OCI-LY7 (cell line): ENCODE results near the gene ANO2. TPM values are rescaled to one million over a fixed set of nuclear protein-coding genes. Genes with fewer than 3 reads are reported as not detected.

Experiments used
- BruUV-seq: library from RNA; stranded (reverse); fragments of 400-500 nt; replicated peaks from 2 replicates; lab custom pipeline; 2021; lab: Mats Ljungman, UMichigan
- CTCF ChIA-PET: fragments of 300-600 bp; sonication (Branson Sonifier 250); formaldehyde crosslinking; loops from one replicate; lab custom pipeline; 2022; ENCODE audit warnings: antibody characterized with exemption; ENCODE audit not compliant: unreplicated experiment; lab: Charles Lee
- POLR2A ChIA-PET: fragments of 300-600 bp; sonication (Branson Sonifier 250); formaldehyde crosslinking; loops from one replicate; lab custom pipeline; 2022; ENCODE audit warnings: antibody characterized with exemption; lab: Charles Lee
- DNase-seq: peaks from one replicate; pipeline ENCODE4 v3.0.0-alpha.2; 2015; ENCODE audit warnings: low spot score
- H2AFZ ChIP-seq: fragments of 200-600 bp; sonication (generic), shearing (Covaris generic); 2 replicates; pipeline ENCODE4 v1.6.1; 2014; ENCODE audit warnings: mild to moderate bottlenecking, antibody characterized with exemption, low read length, moderate library complexity
- H3K27ac ChIP-seq: fragments of 200-600 bp; sonication (generic); 2 replicates; pipeline ENCODE4 v1.5.1; 2014; ENCODE audit warnings: mixed run types, low read depth, mild to moderate bottlenecking, moderate library complexity, low read length, inconsistent platforms; ENCODE audit not compliant: poor library complexity, severe bottlenecking
- H3K36me3 ChIP-seq: fragments of 200-600 bp; sonication (generic); 2 replicates; pipeline ENCODE4 v1.6.1; 2014; ENCODE audit warnings: mild to moderate bottlenecking, antibody characterized with exemption, low read length, moderate library complexity, mixed read lengths; ENCODE audit not compliant: insufficient read depth
- H3K4me1 ChIP-seq: fragments of 200-600 bp; sonication (generic); 2 replicates; pipeline ENCODE4 v1.5.1; 2014; ENCODE audit warnings: mild to moderate bottlenecking, low read length; ENCODE audit not compliant: insufficient read depth, poor library complexity, severe bottlenecking
- H3K4me2 ChIP-seq: fragments of 200-600 bp; sonication (generic); 2 replicates; pipeline ENCODE4 v1.6.1; 2014; ENCODE audit warnings: mild to moderate bottlenecking, low read length
- H3K4me3 ChIP-seq: fragments of 200-600 bp; sonication (generic); 2 replicates; pipeline ENCODE4 v1.5.1; 2014; ENCODE audit warnings: mild to moderate bottlenecking, low read depth, low read length; ENCODE audit not compliant: poor library complexity, severe bottlenecking
- H3K79me2 ChIP-seq: fragments of 200-600 bp; sonication (generic); 2 replicates; pipeline ENCODE4 v1.6.1; 2016; ENCODE audit warnings: low read depth, mild to moderate bottlenecking, low read length, moderate library complexity, mixed read lengths; ENCODE audit not compliant: insufficient read depth
- H3K9me2 ChIP-seq: fragments of 200-600 bp; sonication (generic); 2 replicates; pipeline ENCODE4 v1.6.1; 2016; ENCODE audit warnings: mild to moderate bottlenecking, low read length, mixed read lengths; ENCODE audit not compliant: insufficient read depth
- H3K9me3 ChIP-seq: fragments of 200-600 bp; sonication (generic); 2 replicates; pipeline ENCODE4 v1.6.1; 2014; ENCODE audit warnings: mild to moderate bottlenecking, mixed run types, low read length, mixed read lengths
- H4K20me1 ChIP-seq: fragments of 200-600 bp; sonication (generic); 2 replicates; pipeline ENCODE4 v1.6.1; 2014; ENCODE audit warnings: mild to moderate bottlenecking, antibody characterized with exemption, low read length, moderate library complexity, mixed read lengths; ENCODE audit not compliant: insufficient read depth
- EZH2phosphoT487 ChIP-seq: fragments of 200-600 bp; sonication (generic); IDR thresholded peaks from 2 replicates; pipeline ENCODE4 v1.6.1; 2018; ENCODE audit warnings: low read depth, borderline replicate concordance, mild to moderate bottlenecking, mixed run types, antibody characterized with exemption, low read length, moderate library complexity, mixed read lengths
- intact Hi-C: fragments of 100-400 bp; cut with micrococcal nuclease; formaldehyde crosslinking; loops from one replicate; pipeline ENCODE4 v1.10.0; 2022; ENCODE audit not compliant: unreplicated experiment
- total RNA-seq, 2 experiments: library from RNA; depleted of rRNA in 1 of 2; stranded (reverse); fragments of >200 nt in 1 of 2; shearing (Covaris generic) in 1 of 2; gene quantifications; 2 replicates each; pipeline ENCODE4 v1.2.3, GENCODE V29; 2014 to 2022
- TF ChIP-seq, protein P1 (sequence below): fragments of 200-600 bp; sonication (generic); conservative IDR thresholded peaks from 2 replicates; pipeline ENCODE4 v1.5.1; 2014; ENCODE audit warnings: mild to moderate bottlenecking, antibody characterized with exemption, low read length, moderate library complexity, mixed read lengths

Gene ANO2
- total RNA-seq, 2 experiments from 2014 or later, result not detected

DNA sequence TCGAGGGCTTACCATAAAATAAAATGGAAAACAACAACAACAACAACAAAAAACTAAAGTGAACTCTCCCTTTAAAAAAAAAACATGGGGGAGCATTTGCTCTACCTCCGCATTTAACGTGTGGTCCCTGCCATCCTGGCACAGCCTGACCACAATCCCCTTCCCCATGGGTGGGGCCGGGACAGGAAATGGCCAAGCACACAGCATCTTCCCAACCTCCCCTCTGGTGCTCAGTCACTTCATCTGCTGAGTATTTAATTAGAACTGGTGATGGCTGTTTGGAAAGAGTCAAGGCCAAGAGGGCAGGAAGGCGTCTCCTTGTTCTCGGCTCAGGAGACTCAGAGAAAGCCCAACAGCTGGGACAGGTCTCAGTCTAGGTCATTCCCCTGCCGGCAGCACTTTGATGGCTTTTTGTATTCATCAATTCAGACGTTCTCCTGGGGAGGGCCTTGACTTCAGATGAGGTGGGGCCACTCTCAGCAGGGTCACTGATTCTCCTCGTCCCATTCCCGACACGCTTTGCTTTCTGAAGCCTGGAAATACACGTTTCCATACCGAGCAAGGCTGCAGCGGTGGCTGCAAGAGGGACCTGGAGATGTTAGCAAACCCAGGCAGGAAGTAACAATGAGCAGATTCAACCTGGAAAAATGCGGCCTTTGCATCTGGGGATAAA is 44.4 kb downstream of the ANO2 start:
- no peak overlapping the region for H3K4me2 ChIP-seq
- intact Hi-C loops, result no loop called here
- H3K4me3 ChIP-seq, result no peak overlapping the region
- ChIA-PET POLR2A (no interaction called here), CTCF (no interaction called here)
- no peaks in the 10 kb centered on the region for H3K79me2 ChIP-seq
- no peaks in the 10 kb centered on the region for H3K36me3 ChIP-seq
- H3K9me3 ChIP-seq, result no peaks in the 10 kb centered on the region
- BruUV-seq, result no TSS peak
- no peaks in the 10 kb centered on the region for H3K9me2 ChIP-seq
- DNase-seq, result no peak
- TF ChIP-seq, protein P1, sequence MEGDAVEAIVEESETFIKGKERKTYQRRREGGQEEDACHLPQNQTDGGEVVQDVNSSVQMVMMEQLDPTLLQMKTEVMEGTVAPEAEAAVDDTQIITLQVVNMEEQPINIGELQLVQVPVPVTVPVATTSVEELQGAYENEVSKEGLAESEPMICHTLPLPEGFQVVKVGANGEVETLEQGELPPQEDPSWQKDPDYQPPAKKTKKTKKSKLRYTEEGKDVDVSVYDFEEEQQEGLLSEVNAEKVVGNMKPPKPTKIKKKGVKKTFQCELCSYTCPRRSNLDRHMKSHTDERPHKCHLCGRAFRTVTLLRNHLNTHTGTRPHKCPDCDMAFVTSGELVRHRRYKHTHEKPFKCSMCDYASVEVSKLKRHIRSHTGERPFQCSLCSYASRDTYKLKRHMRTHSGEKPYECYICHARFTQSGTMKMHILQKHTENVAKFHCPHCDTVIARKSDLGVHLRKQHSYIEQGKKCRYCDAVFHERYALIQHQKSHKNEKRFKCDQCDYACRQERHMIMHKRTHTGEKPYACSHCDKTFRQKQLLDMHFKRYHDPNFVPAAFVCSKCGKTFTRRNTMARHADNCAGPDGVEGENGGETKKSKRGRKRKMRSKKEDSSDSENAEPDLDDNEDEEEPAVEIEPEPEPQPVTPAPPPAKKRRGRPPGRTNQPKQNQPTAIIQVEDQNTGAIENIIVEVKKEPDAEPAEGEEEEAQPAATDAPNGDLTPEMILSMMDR, result no peak
- TF ChIP-seq EZH2phosphoT487, result no peak
- no peaks in the 10 kb centered on the region for H3K4me1 ChIP-seq
- no peaks in the 10 kb centered on the region for H4K20me1 ChIP-seq
- H2AFZ ChIP-seq, result no peak overlapping the region
- H3K27ac ChIP-seq, result no peak overlapping the region

DNA sequence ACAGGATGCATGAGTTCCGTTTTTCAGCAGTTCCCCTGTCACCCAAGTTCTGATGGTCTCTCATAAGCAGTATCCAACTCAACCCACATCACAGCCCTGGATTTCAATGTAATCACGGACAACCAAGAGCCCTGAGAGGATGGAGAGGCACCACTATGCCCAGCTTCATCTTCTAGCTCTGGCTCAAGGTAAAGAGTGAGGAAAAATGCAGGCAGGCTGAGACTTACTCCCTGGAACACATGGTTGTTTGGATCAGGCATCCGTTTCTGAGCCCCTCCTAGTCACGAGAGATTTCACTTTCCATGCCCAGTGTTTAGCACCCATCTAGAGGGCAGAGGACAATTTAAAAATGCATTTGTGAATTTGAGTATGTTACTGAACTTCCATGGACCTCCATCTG is 45.0 kb downstream of the ANO2 start:
- no peaks in the 10 kb centered on the region for H3K9me3 ChIP-seq
- no TSS peak for BruUV-seq
- H3K4me1 ChIP-seq, result no peaks in the 10 kb centered on the region
- no peak for TF ChIP-seq EZH2phosphoT487
- TF ChIP-seq, protein P1, result no peak
- POLR2A ChIA-PET, result no interaction called here
- no peak for DNase-seq
- H2AFZ ChIP-seq, result no peak overlapping the region
- H3K9me2 ChIP-seq, result no peaks in the 10 kb centered on the region
- H3K4me2 ChIP-seq, result no peak overlapping the region
- no peak overlapping the region for H3K4me3 ChIP-seq
- H3K79me2 ChIP-seq, result no peaks in the 10 kb centered on the region
- no peaks in the 10 kb centered on the region for H4K20me1 ChIP-seq
- intact Hi-C loops, result no loop called here
- no peaks in the 10 kb centered on the region for H3K36me3 ChIP-seq
- CTCF ChIA-PET, result no interaction called here
- H3K27ac ChIP-seq, result no peak overlapping the region

DNA sequence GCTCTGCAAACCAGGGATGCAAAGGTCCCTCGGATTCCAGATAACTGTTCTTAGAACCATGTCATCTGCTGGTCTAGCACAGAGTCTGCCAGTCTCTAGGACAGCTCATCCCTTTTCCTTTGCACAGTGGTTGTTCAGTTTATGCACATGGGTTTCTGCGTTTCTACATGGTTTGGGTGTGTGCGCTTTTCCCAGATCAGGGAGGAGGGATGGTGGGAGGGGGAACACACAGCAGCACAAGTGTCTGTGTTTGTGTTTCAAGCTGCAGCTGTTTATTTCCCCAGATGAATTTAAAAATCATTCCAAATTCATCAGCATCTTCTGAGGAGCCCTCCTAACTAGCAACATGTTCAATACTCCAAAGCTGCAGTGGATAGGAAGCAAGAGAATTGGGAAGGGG is 45.4 kb downstream of the ANO2 start:
- POLR2A ChIA-PET, result no interaction called here

More for the DNA sequence above, 45.4 kb downstream of the ANO2 start:
- no peaks in the 10 kb centered on the region for H3K36me3 ChIP-seq
- H4K20me1 ChIP-seq, result no peaks in the 10 kb centered on the region
- H3K4me3 ChIP-seq, result no peak overlapping the region
- no peak overlapping the region for H3K4me2 ChIP-seq
- H3K9me2 ChIP-seq, result no peaks in the 10 kb centered on the region
- CTCF ChIA-PET, result no interaction called here
- no peak for DNase-seq
- no TSS peak for BruUV-seq
- H3K9me3 ChIP-seq, result no peaks in the 10 kb centered on the region
- no peak overlapping the region for H3K27ac ChIP-seq
- no peak overlapping the region for H2AFZ ChIP-seq
- TF ChIP-seq EZH2phosphoT487, result no peak
- TF ChIP-seq, protein P1, result no peak
- H3K4me1 ChIP-seq, result no peaks in the 10 kb centered on the region
- H3K79me2 ChIP-seq, result no peaks in the 10 kb centered on the region
- intact Hi-C loops, result no loop called here
